Measurements from ENCODE around the gene SPEF2.

Gene SPEF2

DNA sequence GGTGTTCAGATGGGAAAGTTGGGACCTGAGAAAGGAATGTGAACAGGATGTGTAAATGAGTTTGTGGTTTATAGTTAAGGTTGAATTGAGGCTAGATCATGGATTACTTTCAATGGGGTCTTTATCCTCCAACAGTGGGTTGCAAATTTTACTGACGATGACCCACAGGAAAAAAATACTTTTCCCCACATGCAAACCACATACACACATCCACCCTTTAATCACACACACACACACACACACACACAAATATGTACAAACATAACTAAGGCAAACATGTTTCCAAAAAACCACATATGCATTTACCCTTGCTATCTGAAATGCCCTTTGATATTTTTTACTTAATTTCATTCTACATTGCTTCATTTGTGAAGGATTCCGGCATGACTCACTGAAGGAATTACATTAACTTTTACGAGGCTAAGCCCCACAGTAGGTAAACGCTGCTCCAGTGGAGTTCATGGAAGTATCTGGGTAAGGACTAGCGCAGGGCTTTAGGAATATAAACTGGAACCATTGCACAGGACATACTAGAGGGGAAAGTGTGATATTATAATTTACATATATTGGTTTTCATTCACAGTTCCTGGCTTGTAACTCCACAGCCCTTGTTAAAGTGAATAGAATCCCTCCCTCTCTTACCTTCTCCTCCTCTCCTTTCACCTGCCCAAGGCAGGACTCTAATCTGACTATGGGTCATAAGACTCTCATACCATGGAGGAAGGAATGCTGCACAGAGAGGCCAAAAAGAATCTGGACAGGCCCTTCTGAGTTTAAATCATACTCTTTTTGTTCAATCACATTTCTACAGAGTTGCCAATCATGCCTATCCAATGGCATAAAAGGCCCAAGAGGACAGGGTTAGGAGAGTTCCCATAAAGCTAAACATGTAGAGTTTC lies 8.5 kb upstream of the SPEF2 start:
- TF ChIP-seq, protein P1, sequence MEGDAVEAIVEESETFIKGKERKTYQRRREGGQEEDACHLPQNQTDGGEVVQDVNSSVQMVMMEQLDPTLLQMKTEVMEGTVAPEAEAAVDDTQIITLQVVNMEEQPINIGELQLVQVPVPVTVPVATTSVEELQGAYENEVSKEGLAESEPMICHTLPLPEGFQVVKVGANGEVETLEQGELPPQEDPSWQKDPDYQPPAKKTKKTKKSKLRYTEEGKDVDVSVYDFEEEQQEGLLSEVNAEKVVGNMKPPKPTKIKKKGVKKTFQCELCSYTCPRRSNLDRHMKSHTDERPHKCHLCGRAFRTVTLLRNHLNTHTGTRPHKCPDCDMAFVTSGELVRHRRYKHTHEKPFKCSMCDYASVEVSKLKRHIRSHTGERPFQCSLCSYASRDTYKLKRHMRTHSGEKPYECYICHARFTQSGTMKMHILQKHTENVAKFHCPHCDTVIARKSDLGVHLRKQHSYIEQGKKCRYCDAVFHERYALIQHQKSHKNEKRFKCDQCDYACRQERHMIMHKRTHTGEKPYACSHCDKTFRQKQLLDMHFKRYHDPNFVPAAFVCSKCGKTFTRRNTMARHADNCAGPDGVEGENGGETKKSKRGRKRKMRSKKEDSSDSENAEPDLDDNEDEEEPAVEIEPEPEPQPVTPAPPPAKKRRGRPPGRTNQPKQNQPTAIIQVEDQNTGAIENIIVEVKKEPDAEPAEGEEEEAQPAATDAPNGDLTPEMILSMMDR (conservative IDR thresholded peaks at IDR 0.05) = no peak
- TF ChIP-seq ZFX (IDR thresholded peaks at IDR 0.05) = no peak
- H3K27ac ChIP-seq = no peak overlapping the region

- no peak overlapping the region for H3K27ac ChIP-seq
These were observed 616 bp upstream of the SPEF2 start for GRCh38 chr5:35617060-35617434.

DNA sequence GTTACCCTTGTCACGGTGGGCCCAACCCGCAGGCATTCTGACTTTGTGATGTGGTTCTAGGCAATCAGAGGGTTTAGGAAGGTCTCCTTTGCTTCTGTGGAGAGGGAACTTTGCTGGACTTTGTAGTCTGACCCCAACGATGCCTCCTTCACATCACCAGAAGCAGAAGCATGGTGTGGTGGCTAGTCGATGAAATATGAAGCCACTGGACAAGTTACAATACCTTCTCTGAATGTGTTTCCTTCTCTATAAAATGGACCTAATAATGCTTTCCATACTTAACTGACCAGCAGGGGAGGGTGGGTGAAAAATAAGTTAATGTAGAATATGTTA lies 607 bp downstream of the SPEF2 start:
- H3K27ac ChIP-seq = peak overlapping the region; percentile 5; the same call in 1 of the 2 replicates

More at GRCh38 chr5:35617060-35617434, 616 bp upstream of the SPEF2 start:
- TF ChIP-seq, protein P1 (conservative IDR thresholded peaks at IDR 0.05) = no peak
- no peak for TF ChIP-seq ZFX (IDR thresholded peaks at IDR 0.05)

GRCh38 chr5:35618781-35619180 lies 1.1 kb downstream of the SPEF2 start:
- TF ChIP-seq, protein P1 (conservative IDR thresholded peaks at IDR 0.05) = no peak
- no peak for TF ChIP-seq ZFX (IDR thresholded peaks at IDR 0.05)
- no peak overlapping the region for H3K27ac ChIP-seq

More for the DNA sequence above, 607 bp downstream of the SPEF2 start:
- TF ChIP-seq, protein P1 (conservative IDR thresholded peaks at IDR 0.05) = no peak
- no peak for TF ChIP-seq ZFX (IDR thresholded peaks at IDR 0.05)

GRCh38 chr5:35622974-35623373 lies 5.3 kb downstream of the SPEF2 start:
- H3K27ac ChIP-seq = no peak overlapping the region
- no peak for TF ChIP-seq ZFX (IDR thresholded peaks at IDR 0.05)
- TF ChIP-seq, protein P1 (conservative IDR thresholded peaks at IDR 0.05) = no peak

GRCh38 chr5:35623991-35624390 lies 6.3 kb downstream of the SPEF2 start:
- no peak overlapping the region for H3K27ac ChIP-seq

GRCh38 chr5:35626108-35626507 lies 8.4 kb downstream of the SPEF2 start:
- TF ChIP-seq ZFX (IDR thresholded peaks at IDR 0.05) = no peak
- TF ChIP-seq, protein P1 (conservative IDR thresholded peaks at IDR 0.05) = no peak
- no peak overlapping the region for H3K27ac ChIP-seq

More at GRCh38 chr5:35623991-35624390, 6.3 kb downstream of the SPEF2 start:
- TF ChIP-seq ZFX (IDR thresholded peaks at IDR 0.05) = no peak
- TF ChIP-seq, protein P1 (conservative IDR thresholded peaks at IDR 0.05) = no peak

All from C4-2B (cell line).